Lung (tissue), 12 donors: Measurements from ENCODE around the gene C1orf210. TPM values are rescaled to one million over a fixed set of nuclear protein-coding genes. Genes with fewer than 3 reads are reported as not detected.

Experiments used
- ATAC-seq: fragments of 200-7000 bp; cut with Tn5 transposase; one replicate; pipeline ENCODE4 v1.9.1; 2020; ENCODE audit warnings: moderate number of reproducible peaks; ENCODE audit not compliant: insufficient read depth, low FRiP score
- DNase-seq, 3 donors: peaks; one replicate each; pipeline ENCODE4 v3.0.0-alpha.2; 2013 to 2017
- H3K27ac ChIP-seq, 2 donors: one replicate each; pipeline ENCODE4 v1.5.1; 2013; ENCODE audit warnings: mild to moderate bottlenecking in 2 of 2, moderate library complexity in 2 of 2, control low read depth in 1 of 2, inconsistent platforms in 1 of 2, low read depth in 1 of 2, low read length in 1 of 2
- H3K27me3 ChIP-seq, 3 donors: one replicate each; pipeline ENCODE4 v1.5.1; 2013; ENCODE audit warnings: low read length in 2 of 3; ENCODE audit not compliant: control insufficient read depth in 3 of 3, insufficient read depth in 3 of 3
- H3K36me3 ChIP-seq, 4 donors: one replicate each; pipeline ENCODE4 v1.5.1; 2013; ENCODE audit warnings: low read length in 4 of 4, mild to moderate bottlenecking in 1 of 4, moderate library complexity in 1 of 4; ENCODE audit not compliant: control insufficient read depth in 4 of 4, insufficient read depth in 4 of 4
- H3K4me1 ChIP-seq, 5 donors: one replicate each; pipeline ENCODE4 v1.5.1; 2013; ENCODE audit warnings: low read length in 5 of 5, mild to moderate bottlenecking in 2 of 5, moderate library complexity in 1 of 5; ENCODE audit not compliant: control insufficient read depth in 5 of 5, insufficient read depth in 5 of 5
- H3K4me3 ChIP-seq: one replicate; pipeline ENCODE4 v1.5.1; 2013; ENCODE audit warnings: mild to moderate bottlenecking, control low read depth, moderate library complexity
- H3K9ac ChIP-seq, 2 donors: one replicate each; pipeline ENCODE4 v1.5.1; 2013; ENCODE audit warnings: low read length in 2 of 2, control low read depth in 1 of 2; ENCODE audit not compliant: insufficient read depth in 1 of 2
- H3K9me3 ChIP-seq, 4 donors: one replicate each; pipeline ENCODE4 v1.5.1; 2013; ENCODE audit warnings: low read length in 3 of 4, mild to moderate bottlenecking in 1 of 4, moderate library complexity in 1 of 4; ENCODE audit not compliant: control insufficient read depth in 4 of 4, insufficient read depth in 3 of 4
- CTCF ChIP-seq: IDR thresholded peaks from 2 replicates; pipeline ENCODE4 v1.5.1; 2012; ENCODE audit warnings: mild to moderate bottlenecking; ENCODE audit errors: control extremely low read depth, extremely low read depth
- WGBS, 2 donors: extraction: QIAGEN DNeasy Blood & Tissue Kit; methylation state at CpG; one replicate each; pipeline ENCODE4 v1.1.7; 2013; 5-methylcytosine and 5-hydroxymethylcytosine counted together
- polyA plus RNA-seq, 2 donors: library from polyadenylated mRNA; stranded (reverse); fragments of 200-250 nt; gene quantifications; one replicate each; pipeline ENCODE4 v1.2.1, GENCODE V29; 2013
- total RNA-seq, 2 donors: library from RNA; depleted of rRNA in 1 of 2; stranded (reverse); fragments of >200 nt in 1 of 2; gene quantifications; one replicate each; pipeline ENCODE4 v1.2.1, GENCODE V29; 2014 to 2021
- donor health status: control.
- donor health status: control.
- donor health status: Bipolar disorder and iron deficiency.
- donor health status: healthy.
- donor health status: DM: yes; HTN: yes; CAD: no.

The C1orf210 gene
- total and polyA plus RNA-seq, 4 donors = 10.4 to 25.9 (median 21.0) TPM

GRCh38 chr1:43246466-43247213, 38.7 kb downstream of the C1orf210 start:
- WGBS, 2 donors = 97 to 99% methylated on average over 4 of the region's 4 CpGs

GRCh38 chr1:43243299-43243698, 42.1 kb downstream of the C1orf210 start:
- ATAC-seq (no peak), DNase-seq (no peak)
- Histone ChIP-seq H3K36me3 (no peaks in the 10 kb centered on the region), H3K4me3 (no peak overlapping the region), H3K9ac (no peak overlapping the region), H3K9me3 (no peaks in the 10 kb centered on the region), H3K27me3 (no peaks in the 10 kb centered on the region), H3K4me1 (peaks cover 0 to 2% (median 0%) of the 10 kb centered on the region in 5 donors), H3K27ac (no peak overlapping the region)
- TF ChIP-seq CTCF = no peak
- 90 to 91% methylated on average over 6 of the region's 6 CpGs for WGBS, 2 donors

More at GRCh38 chr1:43246466-43247213, 38.7 kb downstream of the C1orf210 start:
- H3K36me3 ChIP-seq = no peaks in the 10 kb centered on the region
- no peak for TF ChIP-seq CTCF
- DNase-seq (no peak), ATAC-seq (no peak)
- H3K4me3 ChIP-seq = no peak overlapping the region
- peaks cover 0 to 1% (median 0%) of the 10 kb centered on the region in 5 donors for H3K4me1 ChIP-seq
- H3K27me3 ChIP-seq = no peaks in the 10 kb centered on the region
- no peak overlapping the region for H3K9ac ChIP-seq
- no peak overlapping the region for H3K27ac ChIP-seq
- no peaks in the 10 kb centered on the region for H3K9me3 ChIP-seq

DNA sequence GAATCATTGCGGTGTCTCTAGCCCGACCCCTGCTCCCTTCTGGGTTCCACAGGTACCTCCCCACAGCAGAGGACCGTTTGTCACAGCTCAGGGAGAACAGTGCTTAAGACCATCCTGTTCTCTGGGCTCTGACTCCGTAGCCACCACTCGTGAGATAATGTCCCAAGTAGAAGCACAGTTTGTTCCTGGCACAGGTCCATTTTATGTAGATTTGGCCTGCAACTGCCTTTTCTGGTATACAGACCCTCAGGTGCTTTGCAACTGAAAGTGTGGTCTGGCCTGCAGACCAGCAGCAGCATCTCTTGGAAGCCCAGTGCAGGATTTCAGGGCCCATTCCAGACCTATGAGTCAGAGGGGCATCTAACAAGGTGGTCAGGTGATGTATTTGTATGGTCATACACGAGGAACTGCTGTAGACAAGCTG, 44.0 kb downstream of the C1orf210 start:
- no peak for TF ChIP-seq CTCF
- H3K36me3 ChIP-seq = no peaks in the 10 kb centered on the region
- DNase-seq = no peak
- H3K9ac ChIP-seq = no peak overlapping the region
- WGBS, 2 donors = 51 to 77% methylated on average over 6 of the region's 6 CpGs
- H3K9me3 ChIP-seq = no peaks in the 10 kb centered on the region
- H3K4me3 ChIP-seq = no peak overlapping the region
- peaks cover 0 to 3% (median 0%) of the 10 kb centered on the region in 5 donors for H3K4me1 ChIP-seq
- ATAC-seq = peak; percentile 41
- no peaks in the 10 kb centered on the region for H3K27me3 ChIP-seq
- no peak overlapping the region for H3K27ac ChIP-seq

GRCh38 chr1:43239484-43239883, 45.9 kb downstream of the C1orf210 start:
- Histone ChIP-seq H3K9me3 (no peaks in the 10 kb centered on the region), H3K27me3 (no peaks in the 10 kb centered on the region), H3K4me3 (no peak overlapping the region), H3K36me3 (no peaks in the 10 kb centered on the region), H3K4me1 (peaks cover 0 to 5% (median 3%) of the 10 kb centered on the region in 5 donors), H3K9ac (no peak overlapping the region), H3K27ac (no peak overlapping the region)
- no peak for TF ChIP-seq CTCF
- WGBS, 2 donors = 26 to 56% methylated on average over 3 of the region's 3 CpGs
- ATAC-seq = no peak
- DNase-seq = no peak
